Measurements from ENCODE around the gene AK9.

AK9 gene

DNA sequence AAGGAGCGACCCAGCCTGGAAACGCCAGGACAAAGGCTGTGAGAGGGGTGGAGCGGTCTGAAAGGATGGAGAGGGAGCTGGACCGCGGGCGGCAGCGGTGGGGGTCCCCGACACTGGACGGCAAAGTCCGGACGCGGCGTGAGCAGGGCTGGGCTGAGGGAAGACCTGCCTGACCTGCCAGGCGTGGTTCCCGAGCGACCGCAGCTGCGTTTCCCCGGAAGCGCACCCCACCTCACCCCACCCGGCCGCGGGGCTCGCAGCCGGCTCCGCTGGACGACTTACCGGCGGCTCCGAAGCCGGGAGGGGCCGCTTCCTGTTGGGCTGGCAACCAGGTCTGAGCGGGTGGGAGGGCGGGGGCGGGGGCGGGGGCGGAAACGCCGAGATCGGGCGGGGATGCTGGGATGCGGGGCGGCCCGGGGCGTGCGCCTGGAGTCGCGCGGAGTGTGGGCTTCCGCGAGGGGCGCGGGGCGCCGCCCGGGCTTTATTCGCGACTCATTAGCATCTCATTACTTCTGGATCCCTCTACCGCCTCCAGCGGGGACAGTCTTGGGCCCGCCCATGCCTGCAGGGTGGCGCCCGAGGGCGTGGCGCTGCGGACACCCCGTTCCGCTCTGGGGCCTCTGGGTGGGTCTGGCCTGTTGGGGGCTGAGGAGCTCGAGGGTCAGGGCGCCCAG is 235.4 kb downstream of the AK9 start, which contains the start of gene MICAL1:
Gene MICAL1 (minus strand): TSS at position 336 of the 674 bp plus-strand sequence. CDS start 1,576 bp downstream, outside the sequence.
- DNase-seq, result peak; percentile 74

DNA sequence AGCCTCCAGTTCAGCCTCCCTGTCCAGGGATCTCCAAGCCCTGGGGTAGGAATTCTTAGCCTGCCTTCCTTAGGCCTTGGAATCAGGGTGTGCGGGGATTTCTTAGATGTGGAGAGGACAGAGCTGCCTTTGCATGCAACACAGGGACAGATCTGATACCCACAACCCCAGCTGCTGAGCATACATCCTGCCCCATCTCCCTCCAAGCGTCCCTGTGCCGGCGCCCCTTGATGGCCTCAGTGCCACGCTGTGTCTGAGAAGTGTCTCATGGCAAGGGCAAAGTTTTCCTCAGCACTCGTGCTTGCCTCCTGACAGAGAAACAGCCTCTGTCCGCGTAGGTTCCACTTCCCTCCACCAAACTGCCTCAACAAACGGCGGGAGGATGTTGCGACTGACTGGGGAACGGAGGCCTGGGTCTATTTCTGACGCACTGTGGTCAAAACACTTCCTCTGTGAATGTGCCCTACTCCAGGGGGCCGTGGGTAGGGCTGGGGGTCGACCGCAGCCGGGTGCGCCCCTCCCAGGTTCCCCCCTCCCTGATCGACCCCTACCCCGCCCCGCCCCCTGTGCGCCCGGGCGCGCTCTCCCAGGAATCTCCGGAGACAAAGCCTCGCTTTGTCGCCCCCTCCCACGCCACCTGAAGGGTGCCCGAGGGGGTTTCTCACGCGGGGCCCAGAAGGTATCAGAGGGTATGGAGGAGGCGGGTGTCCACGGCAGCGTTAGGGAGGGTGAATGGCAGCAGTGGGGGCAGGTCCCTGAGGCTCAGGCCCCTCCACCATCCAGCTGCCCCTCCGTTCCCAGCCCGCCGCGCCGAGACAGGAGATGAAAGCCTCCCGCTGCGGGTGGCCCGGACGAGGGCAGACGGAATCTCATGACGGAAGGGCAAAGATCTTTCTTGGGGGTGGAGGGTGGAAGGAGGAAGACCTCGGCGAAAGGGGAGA is 236.2 kb downstream of the AK9 start:
- DNase-seq, result peak; percentile 69

DNA sequence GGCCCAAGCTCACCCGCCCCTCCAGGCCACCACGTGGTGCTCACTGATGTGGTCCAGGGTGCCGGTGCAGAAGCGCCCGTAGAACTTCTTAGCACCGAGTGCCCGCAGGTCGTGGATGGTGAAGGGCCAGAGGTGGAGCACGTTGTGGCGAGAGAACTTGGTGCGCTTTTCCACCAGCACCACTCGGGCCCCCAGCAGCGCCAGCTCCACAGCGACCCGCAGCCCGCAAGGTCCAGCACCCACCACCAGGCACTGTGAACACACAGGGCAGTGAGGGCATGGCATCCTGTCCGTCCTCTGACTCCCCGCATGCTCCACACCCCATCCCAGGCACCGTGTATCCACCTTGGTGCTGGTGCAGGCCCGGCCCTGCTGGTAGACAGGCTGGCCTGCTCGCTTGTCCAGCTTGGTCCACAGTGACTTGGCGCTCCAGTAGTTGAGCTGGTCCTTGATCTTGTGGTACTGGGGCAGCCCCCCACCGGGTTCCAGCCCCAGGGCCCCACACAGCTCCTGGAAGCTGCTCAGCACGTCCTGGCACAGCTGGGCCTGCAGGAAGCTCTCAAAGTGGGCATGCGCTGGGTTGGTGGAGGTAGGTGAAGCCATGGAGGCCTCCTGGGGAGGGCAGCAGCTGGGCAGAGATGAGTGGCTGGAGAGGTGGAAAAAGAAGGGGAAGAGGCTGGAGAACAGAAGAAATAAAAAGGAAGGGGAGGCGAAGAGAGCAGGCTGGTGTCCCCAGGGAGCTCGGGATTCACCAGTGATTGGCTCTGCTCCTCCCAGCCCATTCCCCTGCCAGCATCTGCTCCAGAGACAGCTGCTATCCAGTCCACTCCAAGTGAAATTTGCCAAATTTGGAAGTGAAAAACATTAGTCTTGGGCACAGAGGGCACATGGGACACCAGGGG is 237.2 kb downstream of the AK9 start:
- no peak for DNase-seq

DNA sequence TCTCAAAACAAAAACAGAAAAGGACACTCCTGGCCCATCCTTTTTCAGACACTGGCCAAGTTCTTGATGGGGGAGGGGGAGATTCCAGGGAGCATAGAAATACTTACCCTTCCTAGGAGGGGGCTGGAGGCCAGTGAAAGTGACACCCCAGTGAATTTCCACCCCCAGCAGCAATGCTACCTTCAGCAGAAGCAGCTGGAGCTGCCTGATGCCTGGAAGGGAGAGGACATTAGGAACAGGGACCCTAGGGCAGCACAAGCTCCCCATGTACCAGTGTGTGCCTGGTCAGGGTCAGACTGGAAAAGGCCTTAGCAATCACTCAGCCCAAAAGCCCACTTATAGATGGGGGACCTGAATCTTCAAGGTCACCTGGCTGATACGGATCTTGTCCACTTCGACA is 237.8 kb downstream of the AK9 start:
- no peak for DNase-seq

DNA sequence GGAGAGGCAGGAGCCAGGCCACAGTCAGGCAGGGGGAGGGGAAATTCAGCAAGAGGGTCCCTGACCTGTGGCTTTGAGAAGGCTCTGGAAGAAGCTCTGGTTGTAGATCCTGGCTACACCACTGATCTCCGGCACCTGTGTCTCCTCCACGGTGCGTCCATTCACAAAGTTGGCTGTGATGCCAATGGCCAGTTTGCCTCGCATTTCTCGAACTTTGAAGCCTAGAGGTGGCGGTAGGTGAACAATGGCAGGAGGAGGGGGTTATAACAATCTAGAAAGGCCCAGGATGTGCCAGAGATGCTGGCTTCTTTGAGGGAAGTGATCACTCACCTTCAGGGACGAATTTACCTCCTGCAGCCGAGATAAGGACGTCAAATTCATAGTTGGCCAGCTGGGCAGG is 238.8 kb downstream of the AK9 start:
- no peak for DNase-seq

DNA sequence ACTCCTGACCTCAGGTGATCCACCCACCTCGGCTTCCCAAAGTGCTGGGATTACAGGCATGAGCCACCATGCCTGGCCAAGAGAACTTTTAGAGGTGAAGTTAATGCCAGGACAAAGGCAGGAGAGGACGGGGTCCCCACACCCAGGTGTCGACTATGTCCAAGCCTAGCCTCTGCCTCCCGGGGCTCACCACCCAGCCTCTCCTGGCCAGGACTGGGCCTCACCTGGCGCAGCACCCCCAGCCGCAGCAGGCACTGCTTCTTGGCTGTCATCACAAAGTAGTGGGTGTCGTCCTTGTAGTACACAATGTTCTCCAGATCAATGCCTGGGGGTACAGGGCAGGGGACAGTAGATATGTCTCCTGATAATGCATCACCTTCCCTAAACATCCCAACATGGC is 239.6 kb downstream of the AK9 start:
- no peak for DNase-seq

DNA sequence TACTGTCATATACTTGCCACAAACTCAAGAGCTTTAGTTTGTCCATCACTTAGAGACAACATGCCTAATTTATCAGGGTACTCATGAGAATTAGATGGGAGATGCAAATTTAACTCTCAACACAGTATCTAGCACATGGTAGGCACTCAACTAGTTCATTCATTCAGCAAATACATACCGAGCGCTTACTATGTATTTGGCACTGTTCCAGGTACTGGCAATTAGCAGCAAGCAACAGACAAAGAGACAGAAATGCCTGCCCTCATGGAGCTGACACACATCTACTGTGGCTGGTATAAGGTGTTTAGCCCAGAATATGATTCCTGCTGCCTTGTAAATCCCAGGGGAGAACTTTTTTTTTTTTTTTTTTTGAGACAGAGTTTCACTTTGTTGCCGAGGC is 240.2 kb downstream of the AK9 start:
- no peak for DNase-seq

DNA sequence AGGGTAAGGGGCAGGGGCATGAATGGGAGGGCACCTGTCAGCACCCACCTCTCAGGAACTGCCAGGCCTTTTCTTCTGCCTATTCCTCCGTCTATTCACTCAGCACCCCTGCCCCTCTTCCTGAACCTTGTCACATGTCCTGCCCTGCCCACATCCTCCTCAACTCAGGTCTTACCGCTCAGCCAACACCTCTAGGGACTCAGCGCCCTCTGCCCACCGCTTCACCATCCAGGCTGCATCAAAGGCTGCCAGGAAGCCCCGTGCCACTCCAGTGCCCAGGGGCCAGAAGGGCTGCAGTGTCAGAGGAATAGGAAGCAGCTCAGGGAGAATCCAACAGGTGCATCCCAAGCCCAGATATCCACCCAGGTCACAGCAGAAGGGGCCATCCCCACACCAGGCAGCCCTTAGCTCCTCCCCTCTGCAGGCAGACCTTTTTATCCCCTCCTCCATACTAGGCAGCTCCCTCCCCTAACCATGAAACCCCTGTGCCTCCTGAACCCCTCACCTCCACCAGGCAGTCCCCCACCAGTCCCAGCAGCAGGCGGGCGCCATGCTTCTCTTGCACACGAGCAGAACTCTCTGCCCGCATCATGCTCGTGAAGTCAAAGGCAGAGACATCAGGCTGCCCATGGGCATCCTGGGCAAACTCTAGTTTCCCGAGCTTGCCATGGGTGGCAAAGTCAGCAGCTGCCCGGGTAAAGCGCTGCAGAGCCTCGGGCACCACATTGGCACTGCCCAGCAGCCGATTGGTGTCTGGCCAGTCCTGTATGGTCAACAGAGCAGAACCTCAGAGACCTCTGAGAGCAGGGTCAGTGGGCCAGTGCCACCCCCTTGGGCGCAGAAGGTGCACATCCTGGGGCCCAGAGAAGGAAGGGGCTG is 241.0 kb downstream of the AK9 start:
- no peak for DNase-seq

DNA sequence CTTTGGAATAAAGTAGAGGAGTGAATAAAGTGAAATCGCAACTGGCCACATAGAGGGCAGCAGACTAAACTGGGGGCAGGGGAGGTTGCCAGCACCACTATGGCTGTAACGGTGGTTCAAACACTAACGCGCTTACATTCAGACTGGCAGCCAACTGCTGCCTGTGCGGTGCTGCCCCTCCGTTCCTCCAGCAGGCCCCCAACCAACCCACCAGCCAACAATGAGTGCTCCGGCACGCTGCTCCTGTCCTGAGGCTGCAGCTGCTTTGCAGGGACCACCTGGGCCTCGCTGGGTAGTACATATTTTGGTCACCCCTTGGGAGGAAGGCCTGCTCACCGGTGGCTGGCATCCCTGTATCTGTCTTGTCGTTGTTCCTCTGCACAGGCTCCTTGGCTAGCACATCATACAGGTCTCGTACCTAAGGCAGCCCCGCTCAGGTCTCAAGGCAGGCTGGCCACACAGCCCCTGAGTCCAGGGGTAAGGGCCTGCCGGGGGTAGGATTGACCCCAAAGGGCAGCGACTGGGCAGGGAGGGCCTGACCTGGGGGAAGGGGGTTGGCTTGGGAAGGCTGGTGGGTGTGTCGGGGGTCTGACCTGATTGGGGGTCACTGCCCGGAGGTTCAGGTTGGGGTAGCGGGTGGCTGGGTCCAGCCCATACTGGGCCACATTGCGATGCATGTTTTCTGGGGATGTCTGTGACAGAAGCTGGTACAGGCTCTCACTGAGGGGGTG is 241.8 kb downstream of the AK9 start:
- DNase-seq, result no peak

DNA sequence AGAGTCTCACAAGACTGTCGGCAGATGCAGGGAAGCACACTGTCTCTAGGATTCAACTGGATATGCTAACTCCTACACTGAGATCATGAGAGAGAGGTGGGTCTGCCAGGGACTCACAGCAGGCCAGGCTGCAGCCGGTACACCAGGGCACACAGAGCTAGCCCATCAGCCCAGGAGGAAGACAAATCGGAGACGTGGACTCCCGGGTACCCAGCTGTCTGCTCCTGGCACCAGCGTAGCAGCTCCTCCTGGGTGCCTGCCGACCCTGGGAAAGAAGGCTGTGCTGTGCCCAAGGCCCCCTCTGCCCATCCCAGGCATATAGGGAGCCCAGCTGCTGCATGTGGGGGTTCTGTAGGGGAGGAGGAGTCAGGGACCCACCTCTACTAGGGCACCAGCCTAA is 242.4 kb downstream of the AK9 start:
- DNase-seq, result no peak

DNA sequence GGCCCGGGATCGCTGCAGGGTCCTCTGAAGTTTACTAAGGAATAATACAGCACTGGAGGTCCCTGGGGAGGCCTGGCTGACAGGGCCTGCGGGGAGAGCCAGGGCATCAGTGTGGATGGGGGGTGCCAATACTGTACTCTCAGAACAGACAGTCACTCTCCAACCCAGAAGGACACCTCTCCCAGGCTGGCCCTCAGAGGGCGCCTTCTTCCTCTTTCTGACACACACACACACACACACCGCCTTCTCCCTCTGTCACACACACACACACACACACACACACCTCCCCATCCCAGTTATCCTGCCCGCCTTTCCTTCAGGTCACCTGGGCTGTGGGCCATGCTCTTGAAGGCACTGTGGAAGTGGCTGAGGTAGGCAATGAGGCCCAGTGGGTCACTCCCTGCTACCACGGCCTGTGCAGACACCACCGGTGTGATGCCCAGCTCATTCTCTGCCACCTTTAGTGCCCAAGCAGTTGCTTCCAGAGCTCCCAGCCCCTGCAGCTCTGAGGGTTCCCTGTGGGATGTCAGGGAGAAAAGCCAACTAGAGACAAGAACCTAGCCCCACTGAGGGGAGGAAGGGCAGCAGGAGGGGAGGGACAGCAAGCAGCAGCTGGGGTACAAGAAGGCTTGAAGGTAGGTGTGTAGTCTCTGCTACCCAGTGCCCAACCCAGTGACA is 243.0 kb downstream of the AK9 start:
- DNase-seq, result no peak

DNA sequence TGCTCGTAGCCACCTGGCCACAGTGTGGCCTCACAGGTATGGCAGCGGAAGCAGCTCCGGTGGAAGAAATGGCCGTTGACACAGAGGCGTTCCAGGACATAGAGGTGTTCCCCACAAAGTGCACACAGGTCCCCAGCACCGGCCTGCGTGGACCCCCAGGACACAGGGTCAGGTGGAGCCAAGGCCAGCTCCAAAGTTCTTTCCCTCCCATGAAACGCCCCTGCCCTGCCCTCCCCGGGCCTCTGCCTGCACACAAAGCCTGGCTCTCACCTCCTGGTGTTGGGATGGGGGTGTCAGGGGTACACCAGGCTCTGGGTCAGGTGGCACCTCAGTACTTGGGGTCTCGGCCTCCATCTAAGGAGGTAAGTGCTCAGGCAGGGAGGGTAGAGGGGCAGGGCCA is 243.9 kb downstream of the AK9 start:
- DNase-seq, result no peak

DNA sequence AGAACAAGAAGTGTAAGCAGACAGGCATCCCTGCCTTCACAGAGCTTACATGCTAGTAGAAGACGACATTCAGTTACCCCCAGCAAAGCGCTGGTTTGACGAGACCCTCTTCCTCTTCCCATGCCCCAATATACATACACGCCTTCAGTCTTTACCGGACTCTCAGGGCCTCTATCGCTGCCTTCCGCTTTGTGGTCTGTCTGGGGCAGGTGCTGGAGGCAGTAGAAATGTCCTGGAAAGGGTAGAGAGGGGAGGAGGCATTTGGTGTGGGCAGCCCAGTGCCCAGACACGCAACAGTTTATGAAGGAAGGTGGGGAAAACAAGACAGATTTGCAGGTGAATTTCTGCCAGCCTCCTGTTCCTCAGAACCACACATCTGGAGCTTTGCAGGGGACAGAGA is 244.5 kb downstream of the AK9 start:
- DNase-seq, result no peak

DNA sequence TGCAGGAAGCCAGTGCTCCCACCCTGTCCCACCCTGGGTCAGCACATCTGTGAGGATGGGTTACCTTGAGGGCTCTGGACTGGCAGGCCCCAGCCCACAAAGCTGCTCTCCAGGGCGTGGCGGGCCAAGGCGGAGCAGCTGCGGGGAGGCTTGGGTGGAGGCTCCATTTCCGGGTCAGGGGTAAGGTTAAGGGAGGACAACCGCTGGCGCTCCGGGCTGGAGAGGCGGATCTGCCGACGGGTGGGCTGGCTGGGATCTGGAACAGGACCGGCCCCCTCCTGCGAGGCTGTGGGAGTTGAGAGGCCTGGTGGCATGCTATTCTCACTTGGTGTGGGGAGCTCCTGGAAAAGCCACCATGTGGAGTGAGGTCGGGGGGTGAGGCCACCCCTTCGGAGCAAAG is 244.9 kb downstream of the AK9 start:
- no peak for DNase-seq

DNA sequence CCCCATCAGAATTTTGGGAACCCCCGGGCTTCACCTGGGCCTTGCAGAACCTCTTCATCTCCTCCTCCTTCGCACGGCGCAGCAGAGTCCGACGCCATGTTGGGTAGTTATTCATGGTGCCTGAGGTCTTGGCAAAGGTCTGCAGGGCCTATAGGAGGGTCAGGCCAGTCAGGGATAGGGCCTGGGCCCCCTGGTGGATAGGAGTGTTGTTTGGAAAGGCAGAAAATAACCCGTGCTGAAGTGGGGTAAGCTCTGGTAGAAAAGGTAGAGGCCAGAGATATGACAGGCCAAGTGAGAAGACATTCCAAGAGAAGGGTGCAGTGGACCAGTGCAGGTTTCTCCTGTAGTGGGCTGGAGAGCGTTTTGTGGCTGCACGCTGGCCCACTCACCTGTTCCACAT is 245.6 kb downstream of the AK9 start:
- DNase-seq, result no peak

DNA sequence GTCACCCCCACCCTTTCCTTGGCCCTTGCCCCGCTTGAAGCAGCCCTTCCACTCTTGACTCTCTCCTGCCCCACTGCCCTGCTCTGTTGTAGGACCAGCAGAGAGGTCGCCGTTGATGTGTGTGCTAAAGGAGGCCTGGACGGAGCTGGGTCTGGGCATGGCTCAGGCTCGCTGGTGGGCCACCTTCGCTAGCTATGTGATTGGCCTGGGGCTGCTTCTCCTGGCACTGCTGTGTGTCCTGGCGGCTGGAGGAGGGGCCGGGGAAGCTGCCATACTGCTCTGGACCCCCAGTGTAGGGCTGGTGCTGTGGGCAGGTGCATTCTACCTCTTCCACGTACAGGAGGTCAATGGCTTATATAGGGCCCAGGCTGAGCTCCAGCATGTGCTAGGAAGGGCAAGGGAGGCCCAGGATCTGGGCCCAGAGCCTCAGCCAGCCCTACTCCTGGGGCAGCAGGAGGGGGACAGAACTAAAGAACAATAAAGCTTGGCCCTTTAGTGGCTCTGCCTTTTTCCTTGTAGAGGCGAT is 247.5 kb downstream of the AK9 start:
- no peak for DNase-seq
